HCT116 (cell line): ENCODE results near the gene AKT3.

ENCODE experiments used
- ATF3 ChIP-seq: IDR thresholded peaks from 2 replicates; pipeline ENCODE4 v1.6.1; 2012
- CBX3 ChIP-seq: IDR thresholded peaks from 2 replicates; pipeline ENCODE4 v1.6.1; 2012; ENCODE audit warnings: low read depth
- EZH2 ChIP-seq: fragments of 200-600 bp; sonication (generic); IDR thresholded peaks from 2 replicates; pipeline ENCODE4 v1.6.1; 2017; ENCODE audit warnings: antibody characterized with exemption, mixed run types
- EZH2phosphoT487 ChIP-seq: fragments of 200-600 bp; IDR thresholded peaks from 2 replicates; pipeline ENCODE4 v1.6.1; 2018; ENCODE audit warnings: antibody characterized with exemption, borderline replicate concordance
- JUND ChIP-seq: IDR thresholded peaks from 2 replicates; pipeline ENCODE4 v1.6.1; 2012
- POLR2A ChIP-seq: IDR thresholded peaks from 2 replicates; pipeline ENCODE4 v1.7.0; 2011; ENCODE audit warnings: borderline replicate concordance; ENCODE audit not compliant: insufficient read depth, insufficient read length; ENCODE audit errors: extremely low read depth
- RAD21 ChIP-seq: IDR thresholded peaks from 2 replicates; pipeline ENCODE4 v1.6.1; 2012; ENCODE audit warnings: low read depth, mild to moderate bottlenecking
- REST ChIP-seq: IDR thresholded peaks from 2 replicates; pipeline ENCODE4 v1.6.1; 2012; ENCODE audit warnings: low read depth
- SIN3A ChIP-seq: IDR thresholded peaks from 2 replicates; pipeline ENCODE4 v1.6.1; 2012; ENCODE audit warnings: low read depth
- SRF ChIP-seq: IDR thresholded peaks from 2 replicates; pipeline ENCODE4 v1.6.1; 2012; ENCODE audit warnings: low read depth
- ZFX ChIP-seq: fragments of 450-650 bp; IDR thresholded peaks from 2 replicates; pipeline ENCODE4 v1.6.1; 2017
- TF ChIP-seq, protein P1 (sequence below), 3 experiments: fragments of 200-600 bp in 1 of 3; sonication (generic) in 1 of 3; IDR thresholded peaks in 2 of 3; conservative IDR thresholded peaks in 1 of 3; 2 replicates each; pipeline ENCODE4 v1.5.1; 2012 to 2017; ENCODE audit warnings: low read depth in 2 of 3, low read length in 2 of 3, antibody characterized with exemption in 1 of 3, borderline replicate concordance in 1 of 3, control low read depth in 1 of 3, mild to moderate bottlenecking in 1 of 3, mixed read lengths in 1 of 3, mixed run types in 1 of 3, moderate library complexity in 1 of 3; ENCODE audit not compliant: insufficient read depth in 1 of 3

DNA sequence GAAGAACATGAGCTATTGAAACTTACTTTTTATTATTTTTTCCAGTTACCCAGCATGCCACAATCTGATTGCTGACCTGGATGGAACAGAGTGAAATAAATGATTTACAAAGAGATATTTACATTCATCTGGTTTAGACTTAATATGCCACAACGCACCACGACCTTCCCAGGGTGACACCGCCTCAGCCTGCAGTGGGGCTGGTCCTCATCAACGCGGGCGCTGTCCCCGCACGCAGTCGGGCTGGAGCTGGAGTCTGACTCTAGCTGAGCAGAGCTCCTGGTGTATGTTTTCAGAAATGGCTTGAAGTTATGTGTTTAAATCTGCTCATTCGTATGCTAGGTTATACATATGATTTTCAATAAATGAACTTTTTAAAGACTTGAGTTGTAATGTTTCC lies 350.3 kb downstream of the AKT3 start:
- TF ChIP-seq POLR2A = no peak
- TF ChIP-seq SRF = no peak
- TF ChIP-seq, protein P1, sequence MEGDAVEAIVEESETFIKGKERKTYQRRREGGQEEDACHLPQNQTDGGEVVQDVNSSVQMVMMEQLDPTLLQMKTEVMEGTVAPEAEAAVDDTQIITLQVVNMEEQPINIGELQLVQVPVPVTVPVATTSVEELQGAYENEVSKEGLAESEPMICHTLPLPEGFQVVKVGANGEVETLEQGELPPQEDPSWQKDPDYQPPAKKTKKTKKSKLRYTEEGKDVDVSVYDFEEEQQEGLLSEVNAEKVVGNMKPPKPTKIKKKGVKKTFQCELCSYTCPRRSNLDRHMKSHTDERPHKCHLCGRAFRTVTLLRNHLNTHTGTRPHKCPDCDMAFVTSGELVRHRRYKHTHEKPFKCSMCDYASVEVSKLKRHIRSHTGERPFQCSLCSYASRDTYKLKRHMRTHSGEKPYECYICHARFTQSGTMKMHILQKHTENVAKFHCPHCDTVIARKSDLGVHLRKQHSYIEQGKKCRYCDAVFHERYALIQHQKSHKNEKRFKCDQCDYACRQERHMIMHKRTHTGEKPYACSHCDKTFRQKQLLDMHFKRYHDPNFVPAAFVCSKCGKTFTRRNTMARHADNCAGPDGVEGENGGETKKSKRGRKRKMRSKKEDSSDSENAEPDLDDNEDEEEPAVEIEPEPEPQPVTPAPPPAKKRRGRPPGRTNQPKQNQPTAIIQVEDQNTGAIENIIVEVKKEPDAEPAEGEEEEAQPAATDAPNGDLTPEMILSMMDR (IDR thresholded peaks at IDR 0.05 in 2 of 3, conservative IDR thresholded peaks at IDR 0.05 in 1 of 3; ENCODE audit: borderline replicate concordance in 1 of 3, insufficient read depth in 1 of 3, low read depth in 2 of 3, low read length in 2 of 3) = no peak
- TF ChIP-seq EZH2 = no peak
- TF ChIP-seq CBX3 = no peak
- TF ChIP-seq REST = no peak
- no peak for TF ChIP-seq RAD21
- no peak for TF ChIP-seq JUND
- TF ChIP-seq EZH2phosphoT487 = no peak
- no peak for TF ChIP-seq ATF3
- TF ChIP-seq ZFX = no peak
- no peak for TF ChIP-seq SIN3A
